ENCODE results near the gene RNF208.

Gene RNF208

GRCh38 chr9:137199411-137200121 is 22.5 kb downstream of the RNF208 start:
- no peak for TF ChIP-seq REST (IDR thresholded peaks at IDR 0.05; ENCODE audit: low read depth)
- no peak for TF ChIP-seq ZBTB7A (IDR thresholded peaks at IDR 0.05; ENCODE audit: low read depth)
- TF ChIP-seq TAF1 (IDR thresholded peaks at IDR 0.05; ENCODE audit: low read depth): no peak
- no peak for TF ChIP-seq MAX (IDR thresholded peaks at IDR 0.05)
- no peak for TF ChIP-seq RAD21 (IDR thresholded peaks at IDR 0.05; ENCODE audit: low read depth)
- TF ChIP-seq CREB1 (IDR thresholded peaks at IDR 0.05; ENCODE audit: low read depth): no peak
- TF ChIP-seq TEAD4 (IDR thresholded peaks at IDR 0.05): no peak
- TF ChIP-seq EP300 (IDR thresholded peaks at IDR 0.05; ENCODE audit: borderline replicate concordance): no peak
- TF ChIP-seq USF1 (IDR thresholded peaks at IDR 0.05): no peak
- TF ChIP-seq FOXM1 (IDR thresholded peaks at IDR 0.05; ENCODE audit: borderline replicate concordance, low read depth): no peak
- no peak for TF ChIP-seq EGR1 (IDR thresholded peaks at IDR 0.05)
- TF ChIP-seq TCF12 (IDR thresholded peaks at IDR 0.05; ENCODE audit: low read depth): no peak
- TF ChIP-seq YY1 (IDR thresholded peaks at IDR 0.05; ENCODE audit: low read depth): no peak
- TF ChIP-seq CEBPB (IDR thresholded peaks at IDR 0.05): no peak
- no peak for TF ChIP-seq NFIC (IDR thresholded peaks at IDR 0.05)

- TF ChIP-seq CREB1 (IDR thresholded peaks at IDR 0.05; ENCODE audit: low read depth): no peak
- no peak for TF ChIP-seq EP300 (IDR thresholded peaks at IDR 0.05; ENCODE audit: borderline replicate concordance)
- TF ChIP-seq USF1 (IDR thresholded peaks at IDR 0.05): no peak
- no peak for TF ChIP-seq TEAD4 (IDR thresholded peaks at IDR 0.05)
- TF ChIP-seq REST (IDR thresholded peaks at IDR 0.05; ENCODE audit: low read depth): no peak
- no peak for TF ChIP-seq ZBTB7A (IDR thresholded peaks at IDR 0.05; ENCODE audit: low read depth)
- TF ChIP-seq FOXM1 (IDR thresholded peaks at IDR 0.05; ENCODE audit: borderline replicate concordance, low read depth): no peak
- no peak for TF ChIP-seq EGR1 (IDR thresholded peaks at IDR 0.05)
- TF ChIP-seq MAX (IDR thresholded peaks at IDR 0.05): no peak
- no peak for TF ChIP-seq CEBPB (IDR thresholded peaks at IDR 0.05)
Measured at GRCh38 chr9:137198902-137199283, 23.1 kb downstream of the RNF208 start.

- no peak for TF ChIP-seq REST (IDR thresholded peaks at IDR 0.05; ENCODE audit: low read depth)
- peak; percentile 60 for TF ChIP-seq NFIC (IDR thresholded peaks at IDR 0.05)
- TF ChIP-seq MAX (IDR thresholded peaks at IDR 0.05): 0 out of 2 replicates have a peak, but pooled peaks have one; percentile 17
- peak; percentile 82 for TF ChIP-seq TCF12 (IDR thresholded peaks at IDR 0.05; ENCODE audit: low read depth)
- TF ChIP-seq USF1 (IDR thresholded peaks at IDR 0.05): peak; percentile 83
- no peak for TF ChIP-seq CREB1 (IDR thresholded peaks at IDR 0.05; ENCODE audit: low read depth)
- peak; percentile 79 for TF ChIP-seq TEAD4 (IDR thresholded peaks at IDR 0.05)
Measured at GRCh38 chr9:137198051-137198901, 23.8 kb downstream of the RNF208 start.
